RWPE1 (cell line): ENCODE results near the gene MYO10.

Source experiments
- CTCF ChIA-PET: fragments of 350-600 bp; sonication (Branson Sonifier 250); formaldehyde crosslinking; extraction: SDS; loops from one replicate; lab custom pipeline; 2021; lab: Yijun Ruan, JAX
- POLR2A ChIA-PET: fragments of 400-600 bp; formaldehyde crosslinking; extraction: SDS; loops from one replicate; lab custom pipeline; 2020; ENCODE audit warnings: antibody characterized with exemption; ENCODE audit not compliant: low non-redundant PET; lab: Yijun Ruan, JAX
- DNase-seq: peaks from one replicate; pipeline ENCODE4 v3.0.0; 2012; ENCODE audit warnings: low spot score
- H3K27ac ChIP-seq: fragments of 450-650 bp; 2 replicates; pipeline ENCODE4 v1.5.1; 2017
- TF ChIP-seq, protein P1 (sequence below): fragments of 450-650 bp; conservative IDR thresholded peaks from 2 replicates; pipeline ENCODE4 v1.5.1; 2017; ENCODE audit warnings: low read depth, mild to moderate bottlenecking

The MYO10 gene

DNA sequence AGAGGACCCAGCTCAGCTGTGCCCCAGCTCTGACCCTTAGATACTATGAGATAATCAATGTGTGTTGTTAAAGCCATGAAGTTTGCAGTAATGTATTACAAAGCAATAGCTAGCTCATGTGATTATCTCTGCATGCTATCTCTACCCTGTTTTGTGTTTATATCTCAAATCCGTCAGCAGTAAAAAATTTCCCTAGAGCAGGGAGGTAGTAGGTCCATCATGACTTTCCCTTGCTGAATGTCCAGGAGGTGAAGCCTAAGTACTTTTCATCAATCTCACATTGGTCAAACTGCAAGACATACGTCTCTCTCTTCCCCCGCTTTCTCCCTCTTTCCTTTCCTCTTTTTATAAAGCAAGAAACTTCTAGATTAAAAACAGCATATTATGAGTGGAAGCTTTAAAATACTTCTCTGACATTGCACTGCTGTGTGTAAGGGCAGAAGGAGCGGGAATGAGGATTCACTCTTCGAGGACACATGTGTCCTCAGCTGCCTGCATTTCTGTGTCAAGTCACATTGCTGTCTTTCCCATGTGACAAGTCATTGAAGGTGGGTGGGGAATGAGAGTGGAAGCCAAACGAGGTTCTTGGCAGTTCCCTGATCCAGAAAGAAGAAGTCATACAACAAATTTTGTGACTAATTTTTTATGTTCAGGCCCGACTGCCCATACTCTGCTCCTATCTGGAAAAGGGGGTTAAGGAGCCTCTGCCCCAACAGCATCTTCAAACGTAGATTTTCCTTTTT, 226.2 kb downstream of the MYO10 start:
- ChIA-PET CTCF (interaction anchor here (0.5 kb wide), 2 partner anchors 35 to 429 kb away, joined by 4 to 6 read pairs; no protein-coding TSS in a partner anchor), POLR2A (no interaction called here)
- DNase-seq: no peak
- no peak overlapping the region for H3K27ac ChIP-seq
- TF ChIP-seq, protein P1, sequence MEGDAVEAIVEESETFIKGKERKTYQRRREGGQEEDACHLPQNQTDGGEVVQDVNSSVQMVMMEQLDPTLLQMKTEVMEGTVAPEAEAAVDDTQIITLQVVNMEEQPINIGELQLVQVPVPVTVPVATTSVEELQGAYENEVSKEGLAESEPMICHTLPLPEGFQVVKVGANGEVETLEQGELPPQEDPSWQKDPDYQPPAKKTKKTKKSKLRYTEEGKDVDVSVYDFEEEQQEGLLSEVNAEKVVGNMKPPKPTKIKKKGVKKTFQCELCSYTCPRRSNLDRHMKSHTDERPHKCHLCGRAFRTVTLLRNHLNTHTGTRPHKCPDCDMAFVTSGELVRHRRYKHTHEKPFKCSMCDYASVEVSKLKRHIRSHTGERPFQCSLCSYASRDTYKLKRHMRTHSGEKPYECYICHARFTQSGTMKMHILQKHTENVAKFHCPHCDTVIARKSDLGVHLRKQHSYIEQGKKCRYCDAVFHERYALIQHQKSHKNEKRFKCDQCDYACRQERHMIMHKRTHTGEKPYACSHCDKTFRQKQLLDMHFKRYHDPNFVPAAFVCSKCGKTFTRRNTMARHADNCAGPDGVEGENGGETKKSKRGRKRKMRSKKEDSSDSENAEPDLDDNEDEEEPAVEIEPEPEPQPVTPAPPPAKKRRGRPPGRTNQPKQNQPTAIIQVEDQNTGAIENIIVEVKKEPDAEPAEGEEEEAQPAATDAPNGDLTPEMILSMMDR: no peak

DNA sequence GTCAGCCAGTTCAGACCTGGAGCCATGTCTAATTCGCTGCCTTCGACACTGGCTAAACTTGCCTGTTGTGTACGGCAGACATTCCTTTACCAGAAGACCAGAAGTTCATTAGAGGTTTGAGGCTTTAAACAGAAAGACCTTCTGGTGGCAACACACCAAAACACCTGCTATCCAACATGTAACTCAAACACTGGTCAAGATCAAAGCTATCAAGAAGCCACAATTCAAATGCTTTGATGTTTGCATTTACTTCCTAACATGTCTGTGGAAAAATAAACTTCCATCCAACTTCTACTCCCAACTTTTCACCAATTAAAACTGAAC, 228.3 kb downstream of the MYO10 start:
- DNase-seq: no peak
- no peak overlapping the region for H3K27ac ChIP-seq
- TF ChIP-seq, protein P1: no peak
- POLR2A ChIA-PET: no interaction called here
- CTCF ChIA-PET: no interaction called here

DNA sequence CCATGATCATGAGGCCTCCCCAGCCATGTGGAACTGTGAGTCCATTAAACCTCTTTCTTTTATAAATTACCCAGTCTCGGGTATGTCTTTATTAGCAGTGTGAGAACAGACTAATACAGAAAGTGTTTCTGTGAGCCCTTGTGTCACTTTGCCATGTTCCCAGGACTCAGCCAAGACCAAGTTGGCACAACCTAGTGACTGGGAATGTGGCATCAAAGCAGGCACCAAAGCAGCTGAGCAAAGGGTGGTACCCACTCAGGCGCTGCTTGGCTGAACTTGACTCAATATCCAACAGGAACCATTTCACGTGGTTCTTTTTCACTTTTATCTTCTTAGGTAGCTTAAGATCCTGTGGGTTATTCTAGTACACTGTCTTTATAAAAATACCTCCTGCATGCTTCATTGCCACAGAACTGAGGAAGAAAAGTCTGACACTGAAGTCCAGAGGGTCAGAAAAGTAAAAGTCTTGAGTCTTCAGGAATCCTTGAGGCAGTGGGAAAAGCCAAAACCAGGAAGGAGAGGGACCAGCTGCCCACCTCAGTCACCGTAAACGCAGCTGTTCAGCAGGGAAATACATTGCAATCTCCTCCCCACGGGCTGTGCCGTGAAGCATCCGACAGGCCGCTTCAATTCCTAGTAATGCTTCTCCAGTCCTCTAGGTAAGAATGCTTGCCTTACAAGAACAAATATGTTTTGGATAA, 228.8 kb downstream of the MYO10 start:
- no peak overlapping the region for H3K27ac ChIP-seq
- ChIA-PET CTCF (no interaction called here), POLR2A (no interaction called here)
- no peak for DNase-seq
- TF ChIP-seq, protein P1: no peak

DNA sequence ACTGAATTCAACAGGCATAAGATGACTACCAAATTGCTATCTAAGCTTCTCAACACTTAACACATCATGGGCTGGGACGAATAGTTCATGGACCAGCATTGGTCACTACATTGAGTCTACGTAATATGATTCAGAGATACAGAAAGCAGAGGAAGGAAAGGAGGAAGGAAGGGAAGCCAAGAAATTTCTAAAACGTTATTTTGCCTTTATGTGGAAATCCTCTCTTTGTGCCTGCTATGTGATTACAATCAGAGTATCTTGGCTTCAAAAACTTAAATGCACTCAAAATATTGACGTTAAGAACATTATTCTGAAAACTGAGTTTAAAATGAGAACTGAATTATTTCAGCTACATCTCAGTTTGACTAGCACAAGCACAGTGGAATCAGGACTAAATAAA, 231.1 kb downstream of the MYO10 start:
- TF ChIP-seq, protein P1: no peak
- DNase-seq: no peak
- POLR2A ChIA-PET: no interaction called here
- no peak overlapping the region for H3K27ac ChIP-seq
- CTCF ChIA-PET: no interaction called here

DNA sequence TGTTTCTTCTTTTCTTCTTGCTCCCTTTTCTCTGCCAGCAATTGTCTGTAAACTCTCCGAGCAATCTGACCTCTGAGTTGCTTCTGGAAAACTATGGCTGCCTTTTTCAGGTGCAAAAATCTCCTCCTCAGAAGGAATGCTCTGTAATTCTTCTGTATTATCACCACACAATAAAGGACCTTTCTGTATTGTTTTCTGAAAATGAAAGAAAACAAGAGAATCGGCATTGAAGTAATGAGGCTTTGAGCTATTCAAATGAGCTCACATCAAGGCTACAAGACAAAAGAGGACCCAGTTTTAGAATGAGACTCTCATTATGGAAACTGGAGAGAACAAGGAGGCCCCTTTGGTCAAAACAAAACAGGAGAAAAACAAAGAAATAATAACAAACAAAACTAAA, 233.1 kb downstream of the MYO10 start:
- CTCF ChIA-PET: no interaction called here
- TF ChIP-seq, protein P1: no peak
- DNase-seq: no peak
- POLR2A ChIA-PET: no interaction called here
- H3K27ac ChIP-seq: no peak overlapping the region

DNA sequence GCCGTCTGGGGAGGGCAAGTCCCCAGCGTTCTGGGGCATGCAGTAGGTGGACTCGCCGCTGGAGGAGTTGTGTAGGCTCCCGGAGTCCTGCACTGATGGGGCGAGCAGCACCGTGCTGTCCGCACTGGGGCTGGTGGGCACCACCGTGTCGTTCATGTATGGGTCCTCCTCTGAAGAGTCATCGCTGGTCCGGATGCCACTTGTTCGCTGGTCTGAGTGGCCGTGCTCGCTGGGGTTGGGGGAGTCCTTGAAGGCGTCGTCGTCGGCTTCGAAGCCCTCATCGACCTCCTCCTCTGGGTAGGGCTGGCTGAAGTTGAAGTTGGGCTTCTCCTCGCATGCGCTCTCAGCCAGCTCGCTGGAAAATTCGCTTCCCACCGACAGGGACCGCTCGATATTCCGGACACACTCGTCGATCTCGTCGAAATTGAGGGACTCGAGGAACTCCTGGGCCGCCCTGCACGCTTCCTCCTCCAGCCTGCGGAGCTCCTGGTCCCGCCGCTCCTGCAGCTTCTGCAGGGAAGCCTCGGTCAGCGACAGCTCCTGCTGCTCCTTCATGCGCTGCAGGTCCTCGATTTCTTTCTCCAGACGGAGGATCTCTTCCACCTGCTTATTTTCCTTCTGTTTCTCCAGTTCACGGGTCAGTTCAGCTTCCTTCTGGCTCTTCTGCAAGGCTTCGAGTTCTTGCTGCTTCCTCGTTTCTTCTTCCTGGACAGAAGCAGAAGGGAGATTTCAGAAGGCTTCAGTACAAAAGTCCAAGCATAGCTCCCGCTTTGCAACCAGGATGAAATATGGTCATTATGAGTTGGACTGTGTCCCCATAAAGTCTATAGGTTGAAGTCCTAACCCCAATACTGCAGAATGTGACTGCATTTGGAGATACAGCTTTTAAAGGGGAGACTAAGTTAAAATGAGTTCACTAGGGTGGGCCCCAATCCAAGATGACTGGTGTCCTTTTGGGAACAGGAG, 234.7 kb downstream of the MYO10 start:
- DNase-seq: no peak
- ChIA-PET CTCF (interaction anchor here (0.5 to 0.6 kb wide), 2 partner anchors 15 to 113 kb away, joined by 3 to 5 read pairs; no protein-coding TSS in a partner anchor), POLR2A (no interaction called here)
- TF ChIP-seq, protein P1: no peak
- H3K27ac ChIP-seq: no peak overlapping the region
